PC-9 (cell line): ENCODE results near the gene PYGO1. TPM values are rescaled to one million over a fixed set of nuclear protein-coding genes. Genes with fewer than 3 reads are reported as not detected.

ENCODE experiments used
- BruUV-seq: library from RNA; stranded (reverse); fragments of 400-500 nt; replicated peaks from 2 replicates; lab custom pipeline; 2021; lab: Mats Ljungman, UMichigan
- CTCF ChIA-PET: fragments of 300-600 bp; sonication (Branson Sonifier 250); formaldehyde crosslinking; loops from one replicate; lab custom pipeline; 2022; ENCODE audit warnings: antibody characterized with exemption; lab: Charles Lee
- POLR2A ChIA-PET: fragments of 300-600 bp; sonication (Branson Sonifier 250); formaldehyde crosslinking; loops from one replicate; lab custom pipeline; 2022; ENCODE audit warnings: antibody characterized with exemption; ENCODE audit not compliant: unreplicated experiment; lab: Charles Lee
- DNase-seq, 2 experiments: peaks; one replicate each; pipeline versions ENCODE4 v3.0.0 to v3.0.0-alpha.2; 2015 to 2022; ENCODE audit warnings: mixed read lengths in 1 of 2
- H2AFZ ChIP-seq: fragments of 200-600 bp; sonication (generic); 2 replicates; pipeline ENCODE4 v1.8.1; 2017; ENCODE audit warnings: antibody characterized with exemption
- H3F3A ChIP-seq: fragments of 200-600 bp; sonication (generic); 2 replicates; pipeline ENCODE4 v1.8.1; 2017; ENCODE audit warnings: antibody characterized with exemption, mild to moderate bottlenecking, low read depth; ENCODE audit not compliant: insufficient read depth
- H3K27ac ChIP-seq: fragments of 200-600 bp; sonication (generic); 2 replicates; pipeline ENCODE4 v1.6.1; 2016; ENCODE audit warnings: mixed run types
- H3K27me3 ChIP-seq: fragments of 200-600 bp; sonication (generic); 2 replicates; pipeline ENCODE4 v1.6.1; 2016; ENCODE audit warnings: low read depth, mixed run types; ENCODE audit not compliant: insufficient read depth
- H3K36me3 ChIP-seq: fragments of 200-600 bp; sonication (generic); 2 replicates; pipeline ENCODE4 v1.6.1; 2016; ENCODE audit warnings: low read depth, mixed run types
- H3K4me1 ChIP-seq: fragments of 200-600 bp; sonication (generic); replicated peaks from 2 replicates; pipeline ENCODE4 v1.6.1; 2016; ENCODE audit warnings: mixed run types; ENCODE audit not compliant: insufficient read depth
- H3K4me2 ChIP-seq: fragments of 200-600 bp; sonication (generic); 2 replicates; pipeline ENCODE4 v1.6.1; 2017; ENCODE audit warnings: mixed run types
- H3K4me3 ChIP-seq: fragments of 200-600 bp; sonication (generic); 2 replicates; pipeline ENCODE4 v1.6.1; 2016; ENCODE audit warnings: mixed run types
- H3K79me2 ChIP-seq: fragments of 200-600 bp; sonication (generic); 2 replicates; pipeline ENCODE4 v1.6.1; 2017; ENCODE audit warnings: low read depth, mixed run types
- H3K9me2 ChIP-seq: fragments of 200-600 bp; sonication (generic); 2 replicates; pipeline ENCODE4 v1.8.1; 2017; ENCODE audit warnings: mild to moderate bottlenecking; ENCODE audit not compliant: insufficient read depth
- H3K9me3 ChIP-seq: fragments of 200-600 bp; sonication (generic); 2 replicates; pipeline ENCODE4 v1.8.1; 2016; ENCODE audit warnings: low read depth; ENCODE audit not compliant: insufficient read depth
- H4K20me1 ChIP-seq: fragments of 200-600 bp; sonication (generic); 2 replicates; pipeline ENCODE4 v1.8.1; 2017; ENCODE audit not compliant: insufficient read depth
- EZH2 ChIP-seq: fragments of 200-600 bp; sonication (generic); IDR thresholded peaks from 2 replicates; pipeline ENCODE4 v1.8.0; 2017; ENCODE audit warnings: antibody characterized with exemption, low read depth
- intact Hi-C: fragments of 100-400 bp; cut with micrococcal nuclease; formaldehyde crosslinking; loops from one replicate; pipeline ENCODE4 v1.10.0; 2022; ENCODE audit not compliant: unreplicated experiment
- total RNA-seq: library from RNA; stranded (reverse); gene quantifications from 2 replicates; pipeline ENCODE4 v1.2.3, GENCODE V29; 2021
- TF ChIP-seq, protein P1 (sequence below): fragments of 200-600 bp; sonication (generic); conservative IDR thresholded peaks from 2 replicates; pipeline ENCODE4 v1.6.1; 2017; ENCODE audit warnings: mixed run types, antibody characterized with exemption, mild to moderate bottlenecking, moderate library complexity

PYGO1 gene
- total RNA-seq, 1 experiment from 2014 or later: 5.1 TPM

DNA sequence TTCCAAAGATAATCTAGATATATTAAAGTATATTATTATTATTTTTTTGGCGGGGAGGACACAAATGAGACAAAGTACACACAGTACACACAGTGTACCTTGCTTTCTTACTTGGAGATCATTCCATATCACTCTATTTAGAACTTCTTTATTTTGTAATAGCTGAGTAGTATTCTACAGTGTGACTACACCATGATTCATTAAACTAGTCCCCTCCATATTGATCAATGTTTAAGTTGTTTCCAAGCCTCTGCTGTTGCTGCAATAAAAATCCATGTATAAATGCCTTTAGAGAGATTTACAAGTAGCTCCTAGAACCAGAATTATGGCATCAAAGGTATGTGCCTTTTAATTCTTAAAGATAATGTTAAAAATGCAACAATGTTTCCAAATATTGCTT is 38.8 kb downstream of the PYGO1 start:
- no TSS peak for BruUV-seq

DNA sequence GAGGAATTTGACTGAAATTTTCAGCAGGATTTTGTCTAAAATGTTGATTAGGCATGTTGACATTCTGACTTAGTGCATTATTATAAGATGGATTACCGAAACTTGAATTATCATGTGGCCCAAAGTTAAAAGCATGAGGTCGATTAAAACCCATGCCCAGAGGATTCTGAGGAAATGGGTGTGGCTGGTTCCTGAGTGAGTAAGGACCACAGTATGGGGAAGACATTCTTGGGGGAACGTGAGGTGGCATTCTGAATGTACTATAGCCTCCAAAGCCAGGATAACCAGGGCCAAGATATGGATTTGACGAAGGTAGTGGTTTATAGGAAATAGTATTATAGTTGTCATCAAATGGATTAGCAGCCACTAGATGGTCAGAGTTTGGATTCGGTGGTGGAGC is 41.4 kb downstream of the PYGO1 start:
- Histone ChIP-seq H4K20me1 (no peaks in the 10 kb centered on the region), H3K4me2 (no peak overlapping the region), H3K27me3 (no peaks in the 10 kb centered on the region), H3K36me3 (no peaks in the 10 kb centered on the region), H3K4me3 (no peak overlapping the region), H3K79me2 (no peaks in the 10 kb centered on the region), H3K9me2 (no peaks in the 10 kb centered on the region), H3K4me1 (peaks cover 5% of the 10 kb centered on the region; the same call in 1 of the 2 replicates), H3K9me3 (no peaks in the 10 kb centered on the region), H3F3A (no peaks in the 10 kb centered on the region), H2AFZ (no peak overlapping the region), H3K27ac (no peak overlapping the region)
- peak in 1 of 2 experiments; percentile 7 for DNase-seq
- BruUV-seq: no TSS peak
- intact Hi-C loops: no loop called here
- ChIA-PET CTCF (no interaction called here), POLR2A (interaction anchor here (0.7 kb wide), 1 partner anchor 18 kb away, joined by 3 read pairs; no protein-coding TSS in a partner anchor)
- TF ChIP-seq, protein P1, sequence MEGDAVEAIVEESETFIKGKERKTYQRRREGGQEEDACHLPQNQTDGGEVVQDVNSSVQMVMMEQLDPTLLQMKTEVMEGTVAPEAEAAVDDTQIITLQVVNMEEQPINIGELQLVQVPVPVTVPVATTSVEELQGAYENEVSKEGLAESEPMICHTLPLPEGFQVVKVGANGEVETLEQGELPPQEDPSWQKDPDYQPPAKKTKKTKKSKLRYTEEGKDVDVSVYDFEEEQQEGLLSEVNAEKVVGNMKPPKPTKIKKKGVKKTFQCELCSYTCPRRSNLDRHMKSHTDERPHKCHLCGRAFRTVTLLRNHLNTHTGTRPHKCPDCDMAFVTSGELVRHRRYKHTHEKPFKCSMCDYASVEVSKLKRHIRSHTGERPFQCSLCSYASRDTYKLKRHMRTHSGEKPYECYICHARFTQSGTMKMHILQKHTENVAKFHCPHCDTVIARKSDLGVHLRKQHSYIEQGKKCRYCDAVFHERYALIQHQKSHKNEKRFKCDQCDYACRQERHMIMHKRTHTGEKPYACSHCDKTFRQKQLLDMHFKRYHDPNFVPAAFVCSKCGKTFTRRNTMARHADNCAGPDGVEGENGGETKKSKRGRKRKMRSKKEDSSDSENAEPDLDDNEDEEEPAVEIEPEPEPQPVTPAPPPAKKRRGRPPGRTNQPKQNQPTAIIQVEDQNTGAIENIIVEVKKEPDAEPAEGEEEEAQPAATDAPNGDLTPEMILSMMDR: no peak
- TF ChIP-seq EZH2: no peak

More for the DNA sequence above, 38.8 kb downstream of the PYGO1 start:
- no peaks in the 10 kb centered on the region for H3K9me2 ChIP-seq
- intact Hi-C loops: no loop called here
- H3K36me3 ChIP-seq: no peaks in the 10 kb centered on the region
- ChIA-PET POLR2A (no interaction called here), CTCF (no interaction called here)
- no peak for DNase-seq
- no peak for TF ChIP-seq EZH2
- TF ChIP-seq, protein P1: no peak
- no peak overlapping the region for H2AFZ ChIP-seq
- H3K9me3 ChIP-seq: no peaks in the 10 kb centered on the region
- no peaks in the 10 kb centered on the region for H3K27me3 ChIP-seq
- H3K4me1 ChIP-seq: peaks cover 5% of the 10 kb centered on the region; the same call in 1 of the 2 replicates
- no peak overlapping the region for H3K4me3 ChIP-seq
- no peaks in the 10 kb centered on the region for H3K79me2 ChIP-seq
- no peaks in the 10 kb centered on the region for H4K20me1 ChIP-seq
- H3F3A ChIP-seq: no peaks in the 10 kb centered on the region
- H3K4me2 ChIP-seq: no peak overlapping the region
- no peak overlapping the region for H3K27ac ChIP-seq

DNA sequence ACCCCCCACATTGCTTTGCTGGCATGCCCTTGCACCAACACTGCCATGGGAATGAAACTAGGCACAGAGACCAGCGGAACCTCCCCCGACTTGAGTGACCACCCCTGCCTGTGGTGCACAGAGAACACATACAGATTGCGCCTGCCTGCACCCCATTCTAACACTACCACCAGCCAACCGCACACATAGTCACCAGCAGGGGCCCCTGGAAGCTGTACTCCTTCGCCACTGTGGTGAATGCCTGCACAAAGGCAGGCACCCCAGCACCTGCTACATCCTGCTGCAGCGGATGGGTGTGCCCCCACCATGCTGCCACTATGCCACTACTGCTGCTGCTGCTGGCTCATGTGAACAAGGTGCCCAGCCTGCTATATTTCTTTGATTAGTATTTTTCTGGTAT is 52.7 kb downstream of the PYGO1 start:
- TF ChIP-seq, protein P1: no peak
- no peak for TF ChIP-seq EZH2
- no peaks in the 10 kb centered on the region for H3K4me1 ChIP-seq
- CTCF ChIA-PET: no interaction called here

More for the DNA sequence above, 52.7 kb downstream of the PYGO1 start:
- no TSS peak for BruUV-seq
- no peak overlapping the region for H2AFZ ChIP-seq
- no peaks in the 10 kb centered on the region for H3K36me3 ChIP-seq
- H3K9me2 ChIP-seq: no peaks in the 10 kb centered on the region
- H3K4me3 ChIP-seq: no peak overlapping the region
- POLR2A ChIA-PET: no interaction called here
- no peaks in the 10 kb centered on the region for H3K27me3 ChIP-seq
- H3F3A ChIP-seq: no peaks in the 10 kb centered on the region
- H3K27ac ChIP-seq: no peak overlapping the region
- H4K20me1 ChIP-seq: no peaks in the 10 kb centered on the region
- no peak for DNase-seq
- intact Hi-C loops: no loop called here
- no peaks in the 10 kb centered on the region for H3K79me2 ChIP-seq
- no peaks in the 10 kb centered on the region for H3K9me3 ChIP-seq
- H3K4me2 ChIP-seq: no peak overlapping the region
